H1 (cell line): Measurements from ENCODE around the gene KCNH5. TPM values are rescaled to one million over a fixed set of nuclear protein-coding genes. Genes with fewer than 3 reads are reported as not detected.

ENCODE experiments used
- E2F6 ChIP-seq: IDR thresholded peaks from 2 replicates; pipeline ENCODE4 v1.6.1; 2012; ENCODE audit warnings: inconsistent platforms
- EZH2 ChIP-seq: fragments of 200-600 bp; sonication (generic); IDR thresholded peaks from 2 replicates; pipeline ENCODE4 v1.7.1; 2012; ENCODE audit warnings: low read depth, mild to moderate bottlenecking, moderate library complexity, low read length, inconsistent platforms; ENCODE audit not compliant: severe bottlenecking
- GABPA ChIP-seq: IDR thresholded peaks from 2 replicates; pipeline ENCODE4 v1.6.1; 2011; ENCODE audit warnings: mild to moderate bottlenecking, low read length, moderate library complexity, borderline replicate concordance; ENCODE audit not compliant: insufficient read depth
- GTF2F1 ChIP-seq: IDR thresholded peaks from 2 replicates; pipeline ENCODE4 v1.6.1; 2012; ENCODE audit warnings: low read depth, low read length, improper control_type of control experiment, borderline replicate concordance
- SP2 ChIP-seq: IDR thresholded peaks from 2 replicates; pipeline ENCODE4 v1.6.1; 2012; ENCODE audit warnings: mild to moderate bottlenecking, low read length, inconsistent platforms
- TAF7 ChIP-seq: optimal IDR thresholded peaks from 2 replicates; pipeline ENCODE3; 2011; ENCODE audit warnings: low read depth, mild to moderate bottlenecking, inconsistent platforms, low read length, moderate library complexity, borderline replicate concordance
- polyA plus RNA-seq, 7 experiments: library from polyadenylated mRNA; depleted of rRNA in 3 of 7; stranded (reverse) in 5 of 7; unstranded in 2 of 7; fragments of >200 nt in 5 of 7; fragments of 200-250 nt in 2 of 7; gene quantifications; 1 replicate in 5 of 7; 2 replicates in 1 of 7; 4 replicates in 1 of 7; pipeline versions ENCODE4 v1.2.1 to v1.2.3, GENCODE V29; 2011 to 2013; ENCODE audit warnings: missing spikeins in 2 of 7, mixed read lengths in 2 of 7
- total RNA-seq: library from RNA; stranded (reverse); fragmentation: NEBNext Ultra II Directional; extraction: Animal tissue kit (Norgen Biotek cat#: 25700); gene quantifications from 2 replicates; pipeline ENCODE4 v1.2.1, GENCODE V29; 2021

The KCNH5 gene
- total and polyA plus RNA-seq, 2 of the 8 experiments (the other 6 are each of a cell fraction or from before 2014, with no cell fraction given), result 0.24 to 0.50 TPM

- TF ChIP-seq SP2, result no peak
- no peak for TF ChIP-seq EZH2
- no peak for TF ChIP-seq E2F6
- no peak for TF ChIP-seq GABPA
- no peak for TF ChIP-seq TAF7
- no peak for TF ChIP-seq GTF2F1
These were observed 99.0 kb downstream of the KCNH5 start (continued) for GRCh38 chr14:62946221-62946620.
